Mammary epithelial cell (primary cell): ENCODE data around the gene NSUN3.

Experiments used
- EZH2 ChIP-seq: IDR thresholded peaks from 2 replicates; pipeline ENCODE4 v1.6.1; 2012; ENCODE audit warnings: low read length, inconsistent platforms, borderline replicate concordance
- TF ChIP-seq, protein P1 (sequence below), 2 donors: IDR thresholded peaks in 1 of 2; conservative IDR thresholded peaks in 1 of 2; 2 replicates each; pipeline ENCODE4 v1.5.1; 2011 to 2012; ENCODE audit warnings: inconsistent platforms in 2 of 2, low read length in 2 of 2, mild to moderate bottlenecking in 2 of 2, control low read depth in 1 of 2, low read depth in 1 of 2; ENCODE audit not compliant: insufficient read depth in 1 of 2; ENCODE audit errors: extremely low read depth in 1 of 2

DNA sequence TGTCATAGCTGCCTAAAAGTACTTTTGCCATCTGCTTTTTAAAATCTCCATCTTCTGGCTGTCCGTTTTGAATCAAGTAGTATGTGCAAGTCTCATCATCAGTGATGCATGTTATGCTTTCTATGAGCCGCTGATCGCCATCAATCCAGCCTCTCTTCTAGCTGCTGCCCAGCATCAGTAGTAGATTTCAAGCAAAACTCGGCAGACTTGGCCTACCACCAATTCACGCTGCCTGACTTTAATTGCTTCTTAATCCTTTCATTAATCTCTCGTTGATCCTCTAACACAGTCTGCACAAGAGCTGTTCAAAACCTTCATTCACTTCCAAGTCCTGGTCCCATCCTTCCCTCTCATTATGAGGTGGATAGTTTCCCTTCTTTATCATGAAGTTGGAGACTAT lies 104.9 kb downstream of the NSUN3 start:
- TF ChIP-seq, protein P1, sequence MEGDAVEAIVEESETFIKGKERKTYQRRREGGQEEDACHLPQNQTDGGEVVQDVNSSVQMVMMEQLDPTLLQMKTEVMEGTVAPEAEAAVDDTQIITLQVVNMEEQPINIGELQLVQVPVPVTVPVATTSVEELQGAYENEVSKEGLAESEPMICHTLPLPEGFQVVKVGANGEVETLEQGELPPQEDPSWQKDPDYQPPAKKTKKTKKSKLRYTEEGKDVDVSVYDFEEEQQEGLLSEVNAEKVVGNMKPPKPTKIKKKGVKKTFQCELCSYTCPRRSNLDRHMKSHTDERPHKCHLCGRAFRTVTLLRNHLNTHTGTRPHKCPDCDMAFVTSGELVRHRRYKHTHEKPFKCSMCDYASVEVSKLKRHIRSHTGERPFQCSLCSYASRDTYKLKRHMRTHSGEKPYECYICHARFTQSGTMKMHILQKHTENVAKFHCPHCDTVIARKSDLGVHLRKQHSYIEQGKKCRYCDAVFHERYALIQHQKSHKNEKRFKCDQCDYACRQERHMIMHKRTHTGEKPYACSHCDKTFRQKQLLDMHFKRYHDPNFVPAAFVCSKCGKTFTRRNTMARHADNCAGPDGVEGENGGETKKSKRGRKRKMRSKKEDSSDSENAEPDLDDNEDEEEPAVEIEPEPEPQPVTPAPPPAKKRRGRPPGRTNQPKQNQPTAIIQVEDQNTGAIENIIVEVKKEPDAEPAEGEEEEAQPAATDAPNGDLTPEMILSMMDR (conservative IDR thresholded peaks at IDR 0.05 in 1 of 2, IDR thresholded peaks at IDR 0.05 in 1 of 2; ENCODE audit: extremely low read depth in 1 of 2, insufficient read depth in 1 of 2, low read depth in 1 of 2, low read length in 2 of 2): no peak
- no peak for TF ChIP-seq EZH2
